ENCODE measurements around the gene DAPK3.
A peak's percentile ranks its signal among the peaks of the same experiment; 100 is the strongest.
"Not testable (repeated sequence)": the region's sequence is repeated elsewhere in the genome, so short reads cannot be mapped to it uniquely, and the experiment has no call there.

DAPK3 gene

GRCh38 chr19:3977242-3978143, 6.6 kb upstream of the DAPK3 start:
- DNase-seq = no peak

DNA sequence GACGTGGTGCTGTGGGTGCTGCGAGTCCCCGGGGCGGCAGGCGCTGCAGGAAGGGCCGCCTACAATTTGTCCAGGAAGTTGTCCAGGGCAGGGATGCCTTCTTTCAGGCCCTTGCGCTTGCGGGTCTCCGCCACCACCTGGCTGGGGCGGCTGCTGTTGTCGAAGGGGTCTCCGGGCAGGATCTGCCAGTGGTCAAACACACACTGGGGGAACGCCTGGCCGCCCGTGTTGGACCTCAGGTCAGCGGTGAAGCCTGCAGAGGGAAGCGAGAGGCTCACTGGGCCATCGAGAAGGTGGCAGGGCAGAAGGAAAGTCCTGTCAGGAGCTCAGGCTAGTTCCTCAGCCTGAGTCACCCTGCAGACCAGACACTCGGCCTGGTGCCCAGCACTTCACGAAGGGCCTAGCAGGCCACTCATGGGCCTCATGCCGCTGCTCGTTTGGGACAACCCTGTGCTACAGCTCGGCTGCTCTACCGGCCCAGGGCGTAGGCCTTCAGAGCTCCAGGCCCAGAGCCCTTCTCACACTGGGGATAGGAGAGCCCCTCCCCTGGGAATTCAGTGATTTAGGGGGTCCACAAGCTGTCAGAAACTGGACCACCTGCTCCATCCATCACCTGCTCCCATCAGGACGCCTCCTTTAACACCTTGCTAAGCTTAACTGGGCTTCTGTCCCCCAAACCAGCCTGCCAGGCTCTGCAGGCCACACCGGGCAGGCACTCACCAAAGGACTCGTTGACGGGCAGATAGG, 5.8 kb upstream of the DAPK3 start:
- DNase-seq = no peak

- no peak for DNase-seq
Measured at GRCh38 chr19:3975637-3976087, 4.8 kb upstream of the DAPK3 start.

DNA sequence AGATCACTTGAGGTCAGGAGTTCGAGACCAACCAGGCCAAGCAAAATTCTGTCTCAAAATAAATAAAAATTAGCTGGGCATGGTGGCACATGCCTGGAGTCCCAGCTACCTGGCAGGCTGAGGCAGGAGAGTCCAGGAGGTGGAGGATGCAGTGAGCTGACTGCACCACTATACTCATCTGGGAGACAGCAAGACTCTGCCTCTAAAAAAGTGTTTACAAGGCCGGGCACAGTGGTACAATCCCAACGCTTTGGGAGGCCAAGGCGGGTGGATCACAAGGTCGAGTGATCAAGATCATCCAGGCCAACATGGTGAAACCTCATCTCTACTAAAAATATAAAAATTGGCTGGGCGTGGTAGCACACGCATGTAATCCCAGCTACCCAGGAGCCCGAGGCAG, 4.2 kb upstream of the DAPK3 start:
- DNase-seq = no peak

DNA sequence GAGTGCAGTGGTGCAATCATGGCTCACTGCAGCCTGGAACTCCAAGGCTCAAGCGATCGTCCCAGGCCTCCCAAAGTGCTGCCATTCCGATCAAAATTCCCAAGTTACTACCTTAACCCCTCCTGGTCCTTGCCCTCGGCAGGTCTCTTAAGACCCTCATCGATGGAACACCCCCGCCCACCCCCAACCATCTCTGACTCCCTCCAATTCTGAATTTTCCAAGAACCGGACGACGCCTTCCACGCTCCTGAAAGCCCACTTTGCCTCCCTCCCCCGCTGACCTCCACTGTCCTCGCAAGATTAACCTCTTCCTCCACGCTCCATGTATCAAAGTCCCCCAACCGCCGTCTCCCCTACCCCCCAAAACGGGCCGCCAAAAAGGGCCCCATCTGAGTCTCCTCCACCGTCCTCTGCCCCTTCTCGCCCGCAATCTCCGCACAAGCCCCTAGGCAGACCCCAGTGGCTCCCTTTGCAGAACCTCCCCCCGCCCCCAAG, 539 bp downstream of the DAPK3 start:
- no peak for DNase-seq

DNA sequence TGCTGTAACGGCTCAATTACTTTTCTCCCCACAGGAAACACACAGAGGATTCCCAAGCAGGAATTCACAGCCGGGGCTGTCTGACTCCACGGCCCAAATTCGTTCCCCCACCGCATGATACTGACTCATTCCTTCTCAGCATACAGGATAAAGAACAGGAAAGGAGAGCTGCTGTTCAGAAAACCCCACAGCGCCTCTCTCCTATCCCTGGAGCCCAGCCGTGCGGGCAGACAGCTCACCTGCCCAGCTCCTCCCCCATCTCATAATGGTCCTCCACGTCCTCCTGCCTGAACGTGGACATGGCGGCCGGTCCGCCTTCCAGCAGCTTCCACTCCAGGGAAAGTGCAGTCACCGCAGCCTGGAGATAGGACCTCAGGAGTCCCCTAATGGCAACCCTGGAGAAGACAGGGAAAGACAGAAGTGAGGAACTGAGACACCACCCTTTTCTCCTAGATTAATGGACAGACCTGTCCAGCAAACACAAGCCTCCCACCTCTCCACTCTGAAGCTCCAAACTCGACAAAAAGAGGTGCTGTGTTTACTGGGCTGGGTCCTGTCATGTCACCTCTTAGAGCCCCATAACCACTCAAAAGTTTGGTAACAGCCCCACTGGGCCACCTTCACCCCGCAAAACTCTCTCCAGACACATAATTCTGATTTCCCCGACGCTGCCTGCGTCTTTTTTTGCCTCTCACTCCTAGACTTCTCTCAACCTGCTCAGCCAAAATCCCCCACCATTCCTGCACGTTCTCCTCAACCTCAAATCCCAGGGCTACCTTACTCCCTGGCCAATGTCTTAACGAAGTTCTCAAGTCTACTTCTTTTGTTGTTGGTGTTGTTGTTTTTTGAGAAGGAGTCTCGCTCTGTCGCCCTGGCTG, 1.2 kb downstream of the DAPK3 start:
- DNase-seq = peak; percentile 93

- DNase-seq = peak; percentile 100
Measured at GRCh38 chr19:3968556-3969434, 2.1 kb downstream of the DAPK3 start.

GRCh38 chr19:3967983-3968382, 2.9 kb downstream of the DAPK3 start:
- not testable (repeated sequence) for DNase-seq

DNA sequence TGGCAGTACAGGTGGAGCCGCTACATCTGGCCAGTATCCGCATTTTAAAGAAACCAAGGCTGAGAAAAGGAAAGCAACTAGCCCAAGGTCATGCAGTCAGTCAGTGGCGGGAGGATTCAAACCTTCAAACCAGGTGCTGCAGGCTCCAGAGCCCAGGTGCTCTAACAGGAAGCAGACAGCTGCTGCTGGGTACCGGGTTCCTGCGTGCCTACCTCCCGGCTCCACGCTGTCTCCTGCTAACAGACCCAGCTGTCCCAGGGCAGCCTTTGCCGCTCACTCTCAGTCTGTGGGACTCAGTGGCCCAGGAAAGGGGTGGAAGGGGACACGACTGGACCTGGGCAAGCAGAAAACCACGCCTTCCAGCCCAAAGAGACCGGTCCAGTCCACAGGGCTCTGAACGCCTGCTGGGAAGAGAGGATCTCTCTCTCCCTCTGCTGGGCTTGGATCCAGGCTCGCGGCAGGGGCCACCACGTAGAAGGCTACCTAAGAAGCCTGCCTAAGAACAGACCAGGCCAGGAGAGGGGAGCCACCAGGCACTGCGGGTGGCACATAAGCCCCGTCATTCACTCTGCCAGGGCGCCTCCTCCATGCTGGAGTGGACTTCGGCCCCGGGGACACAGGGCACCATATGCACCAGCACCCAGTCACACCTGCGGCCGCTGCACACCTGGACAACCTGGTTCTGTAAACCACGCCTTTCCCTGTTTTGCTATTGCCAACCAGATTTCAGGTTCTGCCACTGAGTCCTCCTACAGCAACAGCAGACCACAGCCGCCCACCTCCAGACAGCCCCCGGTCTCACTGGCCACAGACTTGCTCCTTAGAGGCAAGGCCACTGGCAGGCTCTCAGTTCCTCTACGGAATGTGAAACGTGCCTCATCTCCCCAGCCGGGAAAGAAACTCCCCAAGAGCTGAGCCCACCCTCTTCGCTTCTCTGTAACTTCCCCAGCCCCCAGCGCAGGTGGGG, 4.6 kb downstream of the DAPK3 start:
- no peak for DNase-seq

GRCh38 chr19:3964256-3965194, 6.4 kb downstream of the DAPK3 start:
- no peak for DNase-seq

- no peak for DNase-seq
Measured at GRCh38 chr19:3963458-3964255, 7.2 kb downstream of the DAPK3 start.

DNA sequence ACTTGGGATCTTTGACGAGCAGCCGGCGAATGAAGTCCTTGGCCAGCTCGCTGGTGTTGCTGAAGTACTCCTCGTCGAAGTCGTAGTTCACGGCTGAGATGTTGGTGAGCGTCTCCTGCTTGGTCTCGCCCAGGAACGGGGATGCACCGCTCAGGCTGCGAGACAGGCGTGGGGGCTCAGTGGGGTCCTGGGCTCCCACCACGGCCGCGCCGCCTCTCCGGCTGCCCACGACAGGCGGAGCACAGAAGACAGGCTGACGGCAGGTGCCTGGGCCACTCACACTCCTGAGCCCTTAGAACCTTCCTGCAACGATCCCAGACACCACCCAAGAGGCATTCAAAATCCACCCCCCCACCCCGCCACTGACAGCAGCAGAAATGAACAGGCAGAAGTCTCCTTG, 9.9 kb downstream of the DAPK3 start:
- DNase-seq = no peak

- DNase-seq = no peak
Measured at GRCh38 chr19:3959766-3960131, 11.2 kb downstream of the DAPK3 start.

- no peak for DNase-seq
Measured at GRCh38 chr19:3958836-3959765, 11.8 kb downstream of the DAPK3 start.

GRCh38 chr19:3955688-3956087, 15.2 kb downstream of the DAPK3 start:
- no peak for DNase-seq

DNA sequence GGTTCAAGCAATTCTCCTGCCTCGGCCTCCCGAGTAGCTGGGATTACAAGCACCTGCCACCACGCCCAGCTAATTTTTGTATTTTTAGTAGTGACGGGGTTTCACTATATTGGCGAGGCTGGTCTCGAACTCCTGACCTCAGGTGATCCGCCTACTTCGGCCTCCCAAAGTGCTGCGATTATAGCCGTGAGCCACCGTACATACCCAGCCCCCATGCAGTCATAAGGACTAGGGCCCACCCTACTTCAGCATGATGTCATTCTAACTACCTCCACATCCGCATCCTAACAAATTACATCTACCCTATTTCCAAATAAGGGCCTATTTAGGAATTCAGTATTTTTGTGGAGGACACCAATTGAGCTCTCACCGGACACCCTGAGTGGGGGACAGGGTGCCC, 15.6 kb downstream of the DAPK3 start:
- DNase-seq = not testable (repeated sequence)

- DNase-seq = no peak
Measured at GRCh38 chr19:3954107-3954506, 16.8 kb downstream of the DAPK3 start.

All from fibroblast of skin of right biceps (primary cell).